Transverse colon (tissue), 4 donors: ENCODE results near the gene RLN1. TPM values are rescaled to one million over a fixed set of nuclear protein-coding genes. Genes with fewer than 3 reads are reported as not detected.

Experiments used
- DNase-seq: peaks from one replicate; pipeline ENCODE4 v3.0.0-alpha.2; 2019
- H3K27ac ChIP-seq, 4 donors: fragments of 200-600 bp; sonication (generic); 2 replicates each; pipeline ENCODE4 v1.5.1; 2016 to 2018; ENCODE audit warnings: inconsistent platforms in 4 of 4
- H3K27me3 ChIP-seq: fragments of 200-600 bp; sonication (generic); 2 replicates; pipeline ENCODE4 v1.5.1; 2017; ENCODE audit warnings: inconsistent platforms
- H3K36me3 ChIP-seq, 4 donors: fragments of 200-600 bp; sonication (generic); 2 replicates each; pipeline ENCODE4 v1.5.1; 2017 to 2019; ENCODE audit warnings: inconsistent platforms in 4 of 4
- H3K4me1 ChIP-seq, 4 donors: fragments of 200-600 bp; sonication (generic); 2 replicates each; pipeline ENCODE4 v1.5.1; 2017 to 2020; ENCODE audit warnings: inconsistent platforms in 4 of 4
- H3K4me3 ChIP-seq, 4 donors: fragments of 200-600 bp; sonication (generic); 1 replicate in 1 of 4; 2 replicates in 3 of 4; pipeline versions ENCODE4 v1.5.1 to v1.6.1; 2017 to 2019; ENCODE audit warnings: inconsistent platforms in 4 of 4
- H3K9me3 ChIP-seq, 2 donors: fragments of 200-600 bp; sonication (generic); 2 replicates each; pipeline ENCODE4 v1.5.1; 2017 to 2019; ENCODE audit warnings: inconsistent platforms in 2 of 2
- EP300 ChIP-seq: sonication (generic); formaldehyde crosslinking; IDR thresholded peaks from one replicate; pipeline ENCODE4 v1.6.1; 2017; ENCODE audit warnings: antibody characterized with exemption, low read depth
- POLR2A ChIP-seq: fragments of 450-650 bp; IDR thresholded peaks from one replicate; pipeline ENCODE4 v1.6.1; 2016; ENCODE audit warnings: antibody characterized with exemption, mild to moderate bottlenecking, moderate library complexity
- POLR2AphosphoS5 ChIP-seq, 3 donors: sonication (generic); formaldehyde crosslinking; IDR thresholded peaks; one replicate each; pipeline ENCODE4 v1.6.1; 2016; ENCODE audit warnings: antibody characterized with exemption in 3 of 3
- WGBS, 2 donors: methylation state at CpG; one replicate each; pipeline ENCODE4 v1.1.5; 2018; ENCODE audit warnings: low coverage in 1 of 2; 5-methylcytosine and 5-hydroxymethylcytosine counted together
- in situ Hi-C, 4 donors: fragments of 200-750 bp; cut with MboI; loops; one replicate each; pipeline versions ENCODE4 v1.15.0 to v1.15.1; 2017; ENCODE audit warnings: low sequenced_read_pairs in 3 of 4, low pct_ligation_motif_present in 1 of 4, low pct_unique_long_range_greater_than_20kb in 1 of 4
- intact Hi-C: fragments of 100-400 bp; cut with DNase I; formaldehyde crosslinking; loops from one replicate; pipeline ENCODE4 v1.15.1; 2023; ENCODE audit warnings: low total_unique reads
- small RNA-seq, 4 donors: library from RNA; depleted of rRNA; stranded (forward); fragments of <200 nt; gene quantifications; one replicate each; pipeline ENCODE3, GENCODE V24; 2016
- total RNA-seq, 4 donors: library from RNA; depleted of rRNA; stranded (reverse); fragments of >200 nt; gene quantifications; one replicate each; pipeline ENCODE4 v1.1.0, GENCODE V29; 2016
- TF ChIP-seq, protein P1 (sequence below), 5 experiments: fragments of 200-600 bp in 3 of 5; fragments of 450-650 bp in 2 of 5; sonication (generic) in 3 of 5; IDR thresholded peaks; 1 replicate in 2 of 5; 2 replicates in 3 of 5; pipeline ENCODE4 v1.5.1; 2016 to 2017; ENCODE audit warnings: antibody characterized with exemption in 5 of 5, inconsistent platforms in 3 of 5, mild to moderate bottlenecking in 2 of 5, moderate library complexity in 1 of 5

The RLN1 gene
- total RNA-seq, 4 donors from 2014 or later = 0.79 TPM; not detected in 3

DNA sequence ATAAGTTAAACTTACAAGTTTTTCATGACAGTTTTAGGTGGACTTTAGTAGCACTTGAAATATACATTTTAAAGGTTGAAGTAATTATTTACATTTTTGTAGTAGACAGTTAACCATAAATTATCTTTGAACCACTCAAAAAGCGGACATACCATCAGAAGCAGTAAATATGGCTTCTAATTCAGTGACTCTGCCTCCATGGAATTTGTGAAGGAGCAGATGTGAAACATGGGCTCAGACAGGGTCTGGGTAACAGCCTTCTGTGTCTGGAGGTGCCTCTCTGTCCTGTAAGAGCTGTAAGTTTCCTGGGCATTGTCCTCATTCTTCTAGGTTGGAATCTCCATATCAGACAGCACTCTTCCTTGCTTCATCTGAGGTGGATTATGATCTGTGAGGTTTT lies 47.5 kb downstream of the RLN1 start:
- intact Hi-C loops = no loop called here
- Histone ChIP-seq H3K27ac (no peak overlapping the region), H3K27me3 (no peaks in the 10 kb centered on the region), H3K4me3 (no peak overlapping the region), H3K9me3 (no peaks in the 10 kb centered on the region), H3K4me1 (no peaks in the 10 kb centered on the region), H3K36me3 (no peaks in the 10 kb centered on the region)
- TF ChIP-seq POLR2AphosphoS5 (IDR thresholded peaks at IDR 0.05) (no peak), EP300 (no peak), POLR2A (no peak)
- TF ChIP-seq, protein P1, sequence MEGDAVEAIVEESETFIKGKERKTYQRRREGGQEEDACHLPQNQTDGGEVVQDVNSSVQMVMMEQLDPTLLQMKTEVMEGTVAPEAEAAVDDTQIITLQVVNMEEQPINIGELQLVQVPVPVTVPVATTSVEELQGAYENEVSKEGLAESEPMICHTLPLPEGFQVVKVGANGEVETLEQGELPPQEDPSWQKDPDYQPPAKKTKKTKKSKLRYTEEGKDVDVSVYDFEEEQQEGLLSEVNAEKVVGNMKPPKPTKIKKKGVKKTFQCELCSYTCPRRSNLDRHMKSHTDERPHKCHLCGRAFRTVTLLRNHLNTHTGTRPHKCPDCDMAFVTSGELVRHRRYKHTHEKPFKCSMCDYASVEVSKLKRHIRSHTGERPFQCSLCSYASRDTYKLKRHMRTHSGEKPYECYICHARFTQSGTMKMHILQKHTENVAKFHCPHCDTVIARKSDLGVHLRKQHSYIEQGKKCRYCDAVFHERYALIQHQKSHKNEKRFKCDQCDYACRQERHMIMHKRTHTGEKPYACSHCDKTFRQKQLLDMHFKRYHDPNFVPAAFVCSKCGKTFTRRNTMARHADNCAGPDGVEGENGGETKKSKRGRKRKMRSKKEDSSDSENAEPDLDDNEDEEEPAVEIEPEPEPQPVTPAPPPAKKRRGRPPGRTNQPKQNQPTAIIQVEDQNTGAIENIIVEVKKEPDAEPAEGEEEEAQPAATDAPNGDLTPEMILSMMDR (IDR thresholded peaks at IDR 0.05) = no peak
- in situ Hi-C loops = loop anchor here in 1 of 4 donors (25.0 kb wide), 1 partner anchor 105 kb away; the partner anchor contains the start of gene INSL6
- no peak for DNase-seq
- 74 to 75% methylated on average over 1 of the region's 1 CpG for WGBS, 2 donors

DNA sequence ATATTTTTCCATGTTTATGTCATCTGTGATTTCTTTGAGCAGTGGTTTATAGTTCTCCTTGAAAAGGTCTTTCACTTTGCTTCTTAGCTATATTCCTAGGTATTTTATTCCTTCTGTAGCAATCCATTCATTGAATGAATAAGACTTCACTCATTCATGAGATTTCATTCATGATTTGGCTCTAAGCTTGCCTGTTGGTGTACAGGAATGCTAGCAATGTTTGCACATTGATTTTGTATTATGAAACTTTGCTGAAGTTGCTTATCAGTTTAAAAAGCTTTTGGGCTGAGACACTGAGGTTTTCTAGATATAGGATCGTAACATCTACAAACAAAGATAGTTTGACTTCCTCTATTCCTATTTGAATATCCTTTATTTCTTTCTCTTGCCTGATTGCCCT lies 51.1 kb downstream of the RLN1 start:
- WGBS, 2 donors = 66 to 73% methylated on average over 1 of the region's 1 CpG
- Histone ChIP-seq H3K27ac (no peak overlapping the region), H3K36me3 (no peaks in the 10 kb centered on the region), H3K27me3 (no peaks in the 10 kb centered on the region), H3K4me1 (no peaks in the 10 kb centered on the region), H3K4me3 (no peak overlapping the region), H3K9me3 (no peaks in the 10 kb centered on the region)
- intact Hi-C loops (no loop called here), in situ Hi-C loops (loop anchor here in 1 of 4 donors (25.0 kb wide), 1 partner anchor 101 kb away; the partner anchor contains the start of gene INSL6)
- no peak for TF ChIP-seq POLR2AphosphoS5 (IDR thresholded peaks at IDR 0.05)
- TF ChIP-seq EP300 = no peak
- TF ChIP-seq POLR2A = no peak
- TF ChIP-seq, protein P1 (IDR thresholded peaks at IDR 0.05) = no peak
- DNase-seq = no peak

- DNase-seq = no peak
- intact Hi-C loops = no loop called here
Observed at GRCh38 chr9:5286262-5286661, 53.4 kb downstream of the RLN1 start.

More at GRCh38 chr9:5286262-5286661, 53.4 kb downstream of the RLN1 start:
- no peak overlapping the region for H3K4me3 ChIP-seq
- TF ChIP-seq POLR2AphosphoS5 (IDR thresholded peaks at IDR 0.05) (no peak), EP300 (no peak), POLR2A (no peak)
- TF ChIP-seq, protein P1 (IDR thresholded peaks at IDR 0.05) = no peak
- H3K27ac ChIP-seq = no peak overlapping the region
- no peaks in the 10 kb centered on the region for H3K9me3 ChIP-seq
- in situ Hi-C loops = loop anchor here in 1 of 4 donors (25.0 kb wide), 1 partner anchor 99 kb away; the partner anchor contains the start of gene INSL6
- no peaks in the 10 kb centered on the region for H3K36me3 ChIP-seq
- no peaks in the 10 kb centered on the region for H3K4me1 ChIP-seq
- no peaks in the 10 kb centered on the region for H3K27me3 ChIP-seq

Small RNAs within 50 kb of the gene (small RNA-seq; reads per million reads assigned to genes)
- 0 reads per million in 4 donors for gene AL135786.1
- 0 reads per million in 4 donors for gene HMGN2P31

Other genes starting within 250 kb of the RLN1 start
- gene INSL6, start 154.2 kb downstream of the RLN1 start, total RNA-seq = not detected
- gene INSL4, start 108.5 kb downstream of the RLN1 start, total RNA-seq = not detected
- gene RLN2, start 35.2 kb downstream of the RLN1 start, total RNA-seq = not detected
- gene PLGRKT, start 98.0 kb upstream of the RLN1 start, total RNA-seq = 10 to 100 TPM in 2 of 4 donors, 1 to 10 TPM in 2; 1.6 to 58.3 (median 16.5) TPM
- gene CD274, start 110.7 kb upstream of the RLN1 start, total RNA-seq = 1 to 10 TPM in 2 of 4 donors, under 1 TPM in 1, not detected in 1; 0.80 to 2.9 (median 1.2) TPM
- gene PDCD1LG2, start 170.7 kb upstream of the RLN1 start, total RNA-seq = under 1 TPM in 2 of 4 donors, not detected in 2; 0.27 to 0.64 TPM